ENCODE results near the gene RBP3.

The RBP3 gene

GRCh38 chr10:47365431-47366180, 17.4 kb downstream of the RBP3 start:
- no peaks in the 10 kb centered on the region for H3K9me3 Mint-ChIP-seq
- no peaks in the 10 kb centered on the region for H3K27me3 Mint-ChIP-seq
- H3K4me1 Mint-ChIP-seq (ENCODE audit: low read depth) = no peaks in the 10 kb centered on the region
- H3K27ac Mint-ChIP-seq = no peak overlapping the region
- H3K4me3 Mint-ChIP-seq = no peak overlapping the region
- no peaks in the 10 kb centered on the region for H3K36me3 Mint-ChIP-seq (ENCODE audit: low read depth)
- peak; percentile 6 for DNase-seq

- no peaks in the 10 kb centered on the region for H3K4me1 Mint-ChIP-seq (ENCODE audit: low read depth)
- no peaks in the 10 kb centered on the region for H3K36me3 Mint-ChIP-seq (ENCODE audit: low read depth)
- peak; percentile 13 for DNase-seq
- H3K4me3 Mint-ChIP-seq = no peak overlapping the region
- H3K9me3 Mint-ChIP-seq = no peaks in the 10 kb centered on the region
- no peak overlapping the region for H3K27ac Mint-ChIP-seq
- no peaks in the 10 kb centered on the region for H3K27me3 Mint-ChIP-seq
Measured at GRCh38 chr10:47366181-47366631, 18.0 kb downstream of the RBP3 start.

GRCh38 chr10:47366731-47367460, 18.7 kb downstream of the RBP3 start:
- no peaks in the 10 kb centered on the region for H3K36me3 Mint-ChIP-seq (ENCODE audit: low read depth)
- H3K27me3 Mint-ChIP-seq = no peaks in the 10 kb centered on the region
- H3K4me1 Mint-ChIP-seq (ENCODE audit: low read depth) = no peaks in the 10 kb centered on the region
- peak; percentile 5 for DNase-seq
- H3K27ac Mint-ChIP-seq = no peak overlapping the region
- no peak overlapping the region for H3K4me3 Mint-ChIP-seq
- H3K9me3 Mint-ChIP-seq = no peaks in the 10 kb centered on the region

- H3K9me3 Mint-ChIP-seq = no peaks in the 10 kb centered on the region
- no peak overlapping the region for H3K27ac Mint-ChIP-seq
- H3K27me3 Mint-ChIP-seq = no peaks in the 10 kb centered on the region
- H3K4me3 Mint-ChIP-seq = no peak overlapping the region
- no peaks in the 10 kb centered on the region for H3K4me1 Mint-ChIP-seq (ENCODE audit: low read depth)
- no peak for DNase-seq
- H3K36me3 Mint-ChIP-seq (ENCODE audit: low read depth) = no peaks in the 10 kb centered on the region
Measured at GRCh38 chr10:47367646-47368045, 19.5 kb downstream of the RBP3 start.

DNA sequence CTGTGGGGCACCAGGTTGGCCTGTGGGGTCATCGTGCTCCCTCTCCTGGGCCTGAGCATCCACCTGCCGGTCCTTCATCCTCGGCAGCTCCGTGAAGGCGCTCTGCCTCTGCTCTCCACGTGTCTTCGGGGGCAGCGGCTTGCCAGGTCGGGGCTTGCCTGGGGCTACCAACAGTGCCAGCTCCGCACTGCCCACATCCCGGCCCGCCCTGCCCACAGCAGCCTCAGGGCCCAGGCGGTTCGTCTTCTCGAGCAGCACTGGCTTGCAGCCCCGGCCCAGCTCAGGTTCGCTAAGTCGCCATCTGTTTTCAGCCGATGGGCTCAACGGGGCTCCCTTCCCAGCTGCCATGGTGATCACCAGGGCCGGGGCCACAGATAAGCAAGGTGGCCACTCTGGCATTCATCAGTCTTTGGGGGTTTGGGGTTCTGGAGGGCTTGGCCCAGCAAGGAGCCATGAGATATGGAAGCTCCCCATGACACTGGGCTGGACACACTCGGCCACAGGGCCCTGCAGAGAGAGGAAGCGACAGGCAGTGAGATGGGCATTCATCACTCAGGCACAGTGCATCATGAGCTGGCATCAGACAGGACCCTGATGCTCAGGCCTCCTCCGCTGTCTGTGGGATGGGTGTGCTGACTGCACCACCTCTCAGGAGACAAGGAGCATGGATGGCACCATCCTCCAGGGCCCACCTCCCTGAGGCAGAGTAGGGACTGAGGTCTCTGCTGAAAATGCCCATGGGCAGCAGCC, 20.4 kb downstream of the RBP3 start:
- Mint-ChIP-seq H3K4me3 (no peak overlapping the region), H3K27ac (no peak overlapping the region), H3K4me1 (ENCODE audit: low read depth) (no peaks in the 10 kb centered on the region), H3K27me3 (no peaks in the 10 kb centered on the region), H3K9me3 (no peaks in the 10 kb centered on the region), H3K36me3 (ENCODE audit: low read depth) (no peaks in the 10 kb centered on the region)
- peak; percentile 15 for DNase-seq

GRCh38 chr10:47369251-47369894, 21.2 kb downstream of the RBP3 start:
- Mint-ChIP-seq H3K27me3 (no peaks in the 10 kb centered on the region), H3K9me3 (no peaks in the 10 kb centered on the region), H3K4me1 (ENCODE audit: low read depth) (no peaks in the 10 kb centered on the region), H3K36me3 (ENCODE audit: low read depth) (no peaks in the 10 kb centered on the region), H3K4me3 (no peak overlapping the region), H3K27ac (no peak overlapping the region)
- DNase-seq = no peak

DNA sequence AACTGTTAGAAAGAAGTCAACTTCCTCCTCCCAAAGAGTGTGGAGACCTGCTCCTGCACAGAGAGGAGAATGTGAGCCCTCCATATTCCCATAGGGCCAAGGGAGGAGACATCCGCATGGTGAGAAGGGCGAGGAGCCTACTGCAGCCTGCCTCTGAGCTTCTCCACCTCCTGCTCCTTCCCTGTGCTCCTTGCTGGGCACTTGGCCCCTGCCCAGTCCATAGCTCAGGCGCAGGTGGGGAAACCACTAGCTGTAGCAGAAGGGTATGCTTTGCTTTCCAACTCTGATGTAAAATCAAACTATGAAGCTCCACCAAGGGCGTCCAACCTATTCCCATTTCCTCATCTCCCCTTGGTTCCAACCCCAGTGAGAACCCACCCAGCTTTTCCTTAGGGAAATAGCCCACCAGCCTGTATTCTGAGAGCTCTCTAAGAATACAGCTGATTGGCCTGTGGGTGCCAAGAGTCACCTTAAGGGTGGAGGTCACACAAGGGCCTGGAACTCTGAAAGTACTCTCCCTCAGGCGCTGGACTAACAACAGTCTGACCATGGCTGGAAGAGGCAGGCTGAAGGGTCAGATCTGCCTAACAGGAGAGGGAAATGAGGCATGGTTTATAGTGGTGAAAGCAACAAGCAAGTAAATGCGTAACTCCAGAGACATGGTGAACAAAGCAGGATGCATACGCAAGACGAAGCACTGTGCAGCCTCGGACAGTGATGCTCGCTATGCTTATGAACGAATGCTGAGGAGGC, 22.0 kb downstream of the RBP3 start:
- Mint-ChIP-seq H3K4me3 (no peak overlapping the region), H3K27ac (no peak overlapping the region), H3K4me1 (ENCODE audit: low read depth) (no peaks in the 10 kb centered on the region), H3K27me3 (peaks cover 3% of the 10 kb centered on the region), H3K36me3 (ENCODE audit: low read depth) (no peaks in the 10 kb centered on the region), H3K9me3 (no peaks in the 10 kb centered on the region)
- peak; percentile 8 for DNase-seq

DNA sequence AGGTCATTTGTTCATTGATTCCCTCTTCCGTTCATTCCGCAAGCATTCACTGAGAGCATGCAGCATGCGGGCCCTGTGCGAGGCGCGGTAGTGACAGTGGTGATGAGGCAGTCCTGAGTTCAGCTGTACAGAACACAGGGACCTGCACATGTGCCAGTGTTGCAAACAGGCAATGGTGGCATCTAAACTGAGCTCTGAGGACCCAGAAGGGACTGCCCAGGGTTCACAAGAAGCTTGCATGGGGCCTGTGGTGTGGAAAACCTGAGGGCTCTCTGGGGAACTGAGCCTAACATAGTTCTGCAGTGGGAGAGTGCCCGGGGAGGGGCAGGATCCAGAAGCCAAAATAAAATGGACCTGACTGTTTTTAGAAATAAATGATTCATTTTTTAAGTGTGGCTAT, 22.7 kb downstream of the RBP3 start:
- H3K4me1 Mint-ChIP-seq (ENCODE audit: low read depth) = no peaks in the 10 kb centered on the region
- H3K4me3 Mint-ChIP-seq = no peak overlapping the region
- H3K27ac Mint-ChIP-seq = no peak overlapping the region
- no peaks in the 10 kb centered on the region for H3K9me3 Mint-ChIP-seq
- H3K36me3 Mint-ChIP-seq (ENCODE audit: low read depth) = no peaks in the 10 kb centered on the region
- peak; percentile 13 for DNase-seq
- peaks cover 8% of the 10 kb centered on the region for H3K27me3 Mint-ChIP-seq

- Mint-ChIP-seq H3K9me3 (no peaks in the 10 kb centered on the region), H3K4me3 (no peak overlapping the region), H3K4me1 (ENCODE audit: low read depth) (no peaks in the 10 kb centered on the region), H3K27ac (no peak overlapping the region), H3K27me3 (peaks cover 18% of the 10 kb centered on the region), H3K36me3 (ENCODE audit: low read depth) (no peaks in the 10 kb centered on the region)
- peak; percentile 16 for DNase-seq
Measured at GRCh38 chr10:47371629-47372485, 23.7 kb downstream of the RBP3 start.

- no peak for DNase-seq
- H3K27me3 Mint-ChIP-seq = peaks cover 26% of the 10 kb centered on the region
- no peaks in the 10 kb centered on the region for H3K36me3 Mint-ChIP-seq (ENCODE audit: low read depth)
- no peaks in the 10 kb centered on the region for H3K9me3 Mint-ChIP-seq
- no peak overlapping the region for H3K27ac Mint-ChIP-seq
- no peaks in the 10 kb centered on the region for H3K4me1 Mint-ChIP-seq (ENCODE audit: low read depth)
- H3K4me3 Mint-ChIP-seq = no peak overlapping the region
Measured at GRCh38 chr10:47372726-47373125, 24.6 kb downstream of the RBP3 start.

GRCh38 chr10:47374611-47375536, 26.7 kb downstream of the RBP3 start:
- Mint-ChIP-seq H3K27ac (no peak overlapping the region), H3K27me3 (peaks cover 44% of the 10 kb centered on the region), H3K4me1 (ENCODE audit: low read depth) (no peaks in the 10 kb centered on the region), H3K36me3 (ENCODE audit: low read depth) (no peaks in the 10 kb centered on the region), H3K9me3 (no peaks in the 10 kb centered on the region), H3K4me3 (no peak overlapping the region)
- DNase-seq = no peak

GRCh38 chr10:47376522-47377220, 28.5 kb downstream of the RBP3 start:
- no peaks in the 10 kb centered on the region for H3K36me3 Mint-ChIP-seq (ENCODE audit: low read depth)
- H3K4me1 Mint-ChIP-seq (ENCODE audit: low read depth) = no peaks in the 10 kb centered on the region
- H3K4me3 Mint-ChIP-seq = no peak overlapping the region
- no peak for DNase-seq
- H3K9me3 Mint-ChIP-seq = no peaks in the 10 kb centered on the region
- H3K27me3 Mint-ChIP-seq = peaks cover 62% of the 10 kb centered on the region
- no peak overlapping the region for H3K27ac Mint-ChIP-seq
